Mucosa of descending colon (tissue), 3 donors: ENCODE results near the gene SMARCB1. TPM values are rescaled to one million over a fixed set of nuclear protein-coding genes. Genes with fewer than 3 reads are reported as not detected.

Experiments used
- ATAC-seq: fragments of 200-7000 bp; cut with Tn5 transposase; one replicate; pipeline ENCODE4 v1.9.1; 2020; ENCODE audit warnings: mild to moderate bottlenecking, moderate library complexity
- DNase-seq, 3 donors: peaks; one replicate each; pipeline ENCODE4 v3.0.0-alpha.2; 2020
- H3K36me3 ChIP-seq: fragments of 200-600 bp; one replicate; pipeline ENCODE4 v1.8.0; 2021; ENCODE audit warnings: low read depth, mild to moderate bottlenecking
- H3K4me1 ChIP-seq: fragments of 200-600 bp; one replicate; pipeline ENCODE4 v1.8.0; 2021; ENCODE audit warnings: low read depth, mild to moderate bottlenecking
- H3K4me3 ChIP-seq: fragments of 200-600 bp; one replicate; pipeline ENCODE4 v1.8.0; 2021; ENCODE audit warnings: mild to moderate bottlenecking
- H3K9me3 ChIP-seq: fragments of 200-600 bp; one replicate; pipeline ENCODE4 v1.8.0; 2021; ENCODE audit warnings: mild to moderate bottlenecking
- intact Hi-C, 2 donors: fragments of 100-400 bp; cut with DNase I in 1 of 2; cut with micrococcal nuclease in 1 of 2; formaldehyde crosslinking; loops; one replicate each; pipeline versions ENCODE4 v1.11.0 to v1.11.1; 2022; cut with DNase I, micrococcal nuclease
- total RNA-seq, 3 donors: library from RNA; stranded (reverse); fragmentation: NEBNext Ultra II Directional in 2 of 3; extraction: Animal tissue kit (Norgen Biotek cat#: 25700) in 2 of 3; gene quantifications; one replicate each; pipeline versions ENCODE4 v1.2.1 to v1.2.4, GENCODE V29; 2021 to 2023
- TF ChIP-seq, protein P1 (sequence below): fragments of 200-600 bp; IDR thresholded peaks from one replicate; pipeline ENCODE4 v1.8.0; 2022; ENCODE audit warnings: antibody characterized with exemption, mild to moderate bottlenecking
- donor health status: DM: no; HTN: no; CAD: no; lungs with moderate emphysema.
- donor health status: DM: no; HTN: no; CAD: no.
- donor health status: DM: no; HTN: yes; CAD: no.

SMARCB1 gene
- total RNA-seq, 3 donors from 2014 or later: 60.1 to 85.1 (median 69.3) TPM

DNA sequence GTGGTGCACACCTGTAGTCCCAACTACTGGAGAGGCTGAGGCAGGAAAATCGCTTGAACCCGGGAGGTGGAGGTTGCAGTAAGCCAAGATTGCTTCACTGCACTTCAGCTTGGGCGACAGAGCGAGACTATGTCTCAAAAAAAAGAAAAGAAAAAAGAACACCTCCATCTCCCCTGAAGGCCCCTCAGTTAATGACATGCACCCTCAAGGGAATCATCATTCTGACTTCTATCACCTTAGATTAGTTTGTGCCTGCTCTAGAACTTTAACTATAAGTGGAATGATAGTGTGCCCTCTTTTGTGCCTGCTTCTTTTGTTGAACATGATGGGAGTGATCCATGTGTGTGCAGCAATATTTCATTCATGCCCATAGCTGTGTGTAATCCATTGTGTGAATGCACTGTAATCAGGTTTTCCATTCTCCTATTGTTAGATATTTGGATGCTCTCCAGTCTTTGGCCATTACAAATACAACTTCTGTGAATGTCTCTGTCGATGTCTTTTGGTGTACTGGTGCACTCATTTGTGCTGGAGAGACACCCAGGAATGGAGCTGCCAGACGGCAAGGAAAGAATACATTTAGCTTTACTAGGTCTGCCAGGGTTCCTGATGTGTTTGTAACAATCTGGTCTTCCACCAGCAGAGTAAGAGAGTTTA, 31.7 kb upstream of the SMARCB1 start:
- Histone ChIP-seq H3K4me1 (peaks cover 6% of the 10 kb centered on the region), H3K4me3 (no peak overlapping the region), H3K9me3 (no peaks in the 10 kb centered on the region), H3K36me3 (no peaks in the 10 kb centered on the region)
- DNase-seq (no peak), ATAC-seq (no peak)
- intact Hi-C loops: no loop called here
- TF ChIP-seq, protein P1, sequence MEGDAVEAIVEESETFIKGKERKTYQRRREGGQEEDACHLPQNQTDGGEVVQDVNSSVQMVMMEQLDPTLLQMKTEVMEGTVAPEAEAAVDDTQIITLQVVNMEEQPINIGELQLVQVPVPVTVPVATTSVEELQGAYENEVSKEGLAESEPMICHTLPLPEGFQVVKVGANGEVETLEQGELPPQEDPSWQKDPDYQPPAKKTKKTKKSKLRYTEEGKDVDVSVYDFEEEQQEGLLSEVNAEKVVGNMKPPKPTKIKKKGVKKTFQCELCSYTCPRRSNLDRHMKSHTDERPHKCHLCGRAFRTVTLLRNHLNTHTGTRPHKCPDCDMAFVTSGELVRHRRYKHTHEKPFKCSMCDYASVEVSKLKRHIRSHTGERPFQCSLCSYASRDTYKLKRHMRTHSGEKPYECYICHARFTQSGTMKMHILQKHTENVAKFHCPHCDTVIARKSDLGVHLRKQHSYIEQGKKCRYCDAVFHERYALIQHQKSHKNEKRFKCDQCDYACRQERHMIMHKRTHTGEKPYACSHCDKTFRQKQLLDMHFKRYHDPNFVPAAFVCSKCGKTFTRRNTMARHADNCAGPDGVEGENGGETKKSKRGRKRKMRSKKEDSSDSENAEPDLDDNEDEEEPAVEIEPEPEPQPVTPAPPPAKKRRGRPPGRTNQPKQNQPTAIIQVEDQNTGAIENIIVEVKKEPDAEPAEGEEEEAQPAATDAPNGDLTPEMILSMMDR: no peak

DNA sequence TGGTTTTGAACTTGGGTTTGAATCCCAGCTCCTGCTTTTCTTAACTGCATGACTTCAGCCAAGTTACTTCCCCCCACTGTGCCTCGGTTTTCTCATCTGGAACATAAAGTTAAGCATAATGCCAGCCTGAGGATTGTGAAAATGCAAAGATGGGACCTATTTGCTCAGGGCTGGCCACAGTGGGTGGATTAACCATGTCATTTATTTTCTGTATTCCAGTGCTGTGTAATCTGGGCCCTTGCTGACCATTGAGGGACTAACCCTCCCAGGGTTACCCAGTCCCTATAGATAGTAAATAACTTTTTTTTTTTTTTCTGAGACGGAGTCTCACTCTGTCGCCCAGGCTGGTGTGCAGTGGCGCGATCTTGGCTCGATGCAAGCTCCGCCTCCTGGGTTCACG, 31.1 kb upstream of the SMARCB1 start:
- H3K36me3 ChIP-seq: no peaks in the 10 kb centered on the region
- no peak overlapping the region for H3K4me3 ChIP-seq
- H3K4me1 ChIP-seq: peaks cover 3% of the 10 kb centered on the region
- intact Hi-C loops: no loop called here
- DNase-seq: no peak
- TF ChIP-seq, protein P1: no peak
- no peaks in the 10 kb centered on the region for H3K9me3 ChIP-seq
- no peak for ATAC-seq

DNA sequence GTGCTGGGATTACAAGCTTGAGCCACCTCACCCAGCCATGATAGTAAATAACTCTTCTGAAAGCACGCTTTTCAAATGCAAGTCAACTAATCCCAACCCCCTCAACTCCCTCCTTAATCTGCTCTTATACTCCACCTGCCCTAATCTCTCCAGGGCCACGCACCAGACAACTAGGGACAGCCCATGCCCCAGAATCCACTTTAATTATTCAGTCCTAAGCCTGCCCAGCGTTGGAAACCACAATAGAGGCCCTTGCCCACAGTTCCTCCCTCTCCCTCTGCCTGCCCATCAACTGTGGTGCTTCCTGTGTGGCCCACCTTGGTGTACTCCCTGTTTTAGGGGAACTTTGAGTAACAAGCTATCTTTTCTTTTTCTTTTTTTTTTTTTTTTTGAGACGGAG, 29.9 kb upstream of the SMARCB1 start:
- no peak for DNase-seq
- intact Hi-C loops: no loop called here
- Histone ChIP-seq H3K4me1 (peaks cover 2% of the 10 kb centered on the region), H3K9me3 (no peaks in the 10 kb centered on the region), H3K36me3 (no peaks in the 10 kb centered on the region), H3K4me3 (no peak overlapping the region)
- no peak for ATAC-seq
- TF ChIP-seq, protein P1: no peak

DNA sequence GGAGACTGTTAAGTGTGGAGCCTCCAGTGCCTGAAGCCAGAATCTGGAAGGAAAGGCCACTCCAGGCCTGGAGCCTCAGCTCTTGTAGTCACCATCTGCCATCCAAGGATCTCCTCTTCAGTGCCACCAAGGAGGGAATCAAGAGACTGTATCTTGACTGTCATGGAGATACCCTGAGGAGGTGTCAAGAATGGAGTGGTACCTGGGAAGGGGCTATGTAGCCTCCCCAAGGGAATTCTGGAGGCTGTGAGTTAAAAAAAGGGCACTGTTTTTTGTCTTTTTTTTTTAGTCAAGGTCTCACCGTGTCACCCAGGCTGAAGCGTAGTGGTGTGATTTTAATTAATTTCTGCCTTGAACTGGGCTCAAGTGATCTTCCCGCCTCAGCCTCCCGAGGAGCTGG, 27.2 kb upstream of the SMARCB1 start:
- TF ChIP-seq, protein P1: no peak
- no peaks in the 10 kb centered on the region for H3K36me3 ChIP-seq
- intact Hi-C loops: no loop called here
- no peak overlapping the region for H3K4me3 ChIP-seq
- no peaks in the 10 kb centered on the region for H3K9me3 ChIP-seq
- H3K4me1 ChIP-seq: peaks cover 2% of the 10 kb centered on the region
- DNase-seq (no peak), ATAC-seq (no peak)

DNA sequence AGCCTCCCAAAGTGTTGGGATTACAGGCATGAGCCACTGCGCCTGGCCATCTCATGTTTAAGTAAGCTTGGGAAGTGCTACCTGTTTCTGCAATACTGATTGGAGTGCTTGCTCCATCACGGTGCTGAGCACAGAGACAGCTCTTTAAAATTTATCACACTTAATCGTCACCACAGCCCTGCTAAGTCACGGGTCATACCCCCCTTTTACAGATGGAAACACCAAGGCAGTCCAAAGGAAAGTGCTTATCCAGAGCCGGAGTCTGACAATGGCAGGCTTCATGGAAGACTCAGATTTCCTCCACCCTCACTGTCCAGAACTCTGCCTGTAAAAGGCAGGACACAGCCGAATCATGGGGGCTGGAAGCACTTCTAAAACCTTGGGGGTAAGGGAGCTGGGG, 26.7 kb upstream of the SMARCB1 start:
- TF ChIP-seq, protein P1: no peak
- ATAC-seq (no peak), DNase-seq (no peak)
- Histone ChIP-seq H3K36me3 (no peaks in the 10 kb centered on the region), H3K4me3 (no peak overlapping the region), H3K9me3 (no peaks in the 10 kb centered on the region), H3K4me1 (peaks cover 4% of the 10 kb centered on the region)
- intact Hi-C loops: no loop called here
